HUES48 (cell line): ENCODE data around the gene GNG13.

Experiments
- H3K27ac ChIP-seq: one replicate; pipeline ENCODE4 v1.7.0; 2013; ENCODE audit warnings: low read depth, low read length, inconsistent platforms
- H3K27me3 ChIP-seq: 2 replicates; pipeline ENCODE4 v1.6.1; 2013; ENCODE audit warnings: mild to moderate bottlenecking, low read length; ENCODE audit not compliant: control insufficient read depth, insufficient read depth
- H3K36me3 ChIP-seq: 2 replicates; pipeline ENCODE4 v1.6.1; 2013; ENCODE audit warnings: low read length; ENCODE audit not compliant: control insufficient read depth, insufficient read depth
- H3K4me1 ChIP-seq: 2 replicates; pipeline ENCODE4 v1.6.1; 2013; ENCODE audit warnings: mild to moderate bottlenecking, low read length; ENCODE audit not compliant: control insufficient read depth, insufficient read depth
- H3K4me3 ChIP-seq: 2 replicates; pipeline ENCODE4 v1.5.1; 2013; ENCODE audit warnings: mild to moderate bottlenecking, low read depth, low read length
- H3K9ac ChIP-seq: 2 replicates; pipeline ENCODE4 v1.6.1; 2013; ENCODE audit warnings: mild to moderate bottlenecking, low read depth, low read length, moderate library complexity
- H3K9me3 ChIP-seq: 2 replicates; pipeline ENCODE4 v1.6.1; 2013; ENCODE audit warnings: low read length; ENCODE audit not compliant: control insufficient read depth, insufficient read depth

GNG13 gene

GRCh38 chr16:808085-808386 lies 7.5 kb upstream of the GNG13 start:
- Histone ChIP-seq H3K27ac (no peak overlapping the region), H3K36me3 (no peaks in the 10 kb centered on the region), H3K4me3 (peak overlapping the region; percentile 85), H3K9me3 (no peaks in the 10 kb centered on the region), H3K9ac (peak overlapping the region; percentile 59; the same call in 1 of the 2 replicates), H3K27me3 (peaks cover 22% of the 10 kb centered on the region), H3K4me1 (0 out of 2 replicates have a peak, but pooled peaks cover 3% of the 10 kb centered on the region)

DNA sequence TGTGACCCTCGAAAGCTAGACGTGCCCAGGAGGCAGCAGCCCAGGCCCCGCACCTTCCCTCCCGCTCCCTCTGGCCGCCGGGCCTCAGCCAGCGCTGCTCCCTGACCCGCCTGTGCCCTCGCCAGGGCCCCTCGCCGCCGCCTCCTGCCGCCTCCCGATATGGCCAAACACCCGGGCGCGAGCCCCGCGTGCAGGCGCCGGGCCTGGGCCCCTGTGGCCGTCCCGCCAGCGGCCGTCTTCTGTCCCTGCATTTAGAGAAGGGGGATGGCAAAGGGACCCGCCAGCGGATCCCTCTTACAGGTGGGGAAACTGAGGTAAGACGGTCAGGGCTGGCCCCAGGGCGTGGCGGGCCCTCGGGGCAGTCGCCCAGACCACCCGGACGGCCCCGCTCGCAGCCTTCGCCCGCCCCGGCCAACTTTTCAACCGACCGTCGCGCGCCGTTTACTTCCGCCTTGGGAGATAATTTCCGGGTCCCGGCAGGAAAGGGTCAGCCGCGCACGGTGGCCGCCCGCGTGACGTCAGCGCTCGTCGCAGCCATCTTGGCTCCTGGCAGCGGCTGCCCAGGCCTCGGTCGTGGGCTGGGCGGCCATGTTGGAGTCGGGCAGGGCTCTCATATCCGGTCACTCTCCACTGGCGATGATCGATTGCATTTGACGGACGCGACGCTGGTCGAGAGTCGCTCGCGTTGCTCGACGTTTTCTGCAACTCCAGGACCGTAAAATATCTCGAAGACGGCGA lies 7.0 kb upstream of the GNG13 start:
- Histone ChIP-seq H3K27ac (peak overlapping the region; percentile 81), H3K9me3 (no peaks in the 10 kb centered on the region), H3K4me1 (0 out of 2 replicates have a peak, but pooled peaks cover 3% of the 10 kb centered on the region), H3K36me3 (no peaks in the 10 kb centered on the region), H3K27me3 (peaks cover 27% of the 10 kb centered on the region), H3K9ac (peak overlapping the region; percentile 81), H3K4me3 (peak overlapping the region; percentile 85)

DNA sequence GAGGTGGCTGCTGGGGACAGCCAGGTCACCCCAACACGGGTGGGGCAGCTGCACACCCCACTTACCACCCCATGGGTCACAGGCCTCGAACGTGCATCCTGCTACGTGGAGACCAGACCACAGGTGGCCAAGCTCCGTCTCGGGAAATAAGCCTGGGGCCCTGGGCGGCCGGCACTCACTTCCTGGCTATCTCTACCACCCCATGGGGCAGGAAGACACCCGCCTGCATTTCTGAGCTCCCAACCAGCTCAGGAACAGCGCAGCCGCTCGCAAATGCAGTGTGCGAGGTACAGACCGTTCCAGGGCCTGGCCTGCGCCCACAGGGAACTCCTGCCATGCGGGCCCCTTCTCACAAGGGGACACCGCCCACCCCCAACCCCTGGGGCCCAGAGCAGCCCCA lies 4.9 kb upstream of the GNG13 start:
- no peak overlapping the region for H3K4me3 ChIP-seq

GRCh38 chr16:804193-805048 lies 3.9 kb upstream of the GNG13 start:
- no peak overlapping the region for H3K4me3 ChIP-seq
- H3K36me3 ChIP-seq, result no peaks in the 10 kb centered on the region
- H3K4me1 ChIP-seq, result peaks cover 6% of the 10 kb centered on the region; the same call in 1 of the 2 replicates
- peaks cover 42% of the 10 kb centered on the region for H3K27me3 ChIP-seq
- H3K9ac ChIP-seq, result no peak overlapping the region
- no peak overlapping the region for H3K27ac ChIP-seq
- H3K9me3 ChIP-seq, result no peaks in the 10 kb centered on the region

More for the DNA sequence above, 4.9 kb upstream of the GNG13 start:
- H3K9me3 ChIP-seq, result no peaks in the 10 kb centered on the region
- no peaks in the 10 kb centered on the region for H3K36me3 ChIP-seq
- peaks cover 6% of the 10 kb centered on the region; the same call in 1 of the 2 replicates for H3K4me1 ChIP-seq
- no peak overlapping the region for H3K9ac ChIP-seq
- H3K27me3 ChIP-seq, result peaks cover 42% of the 10 kb centered on the region
- H3K27ac ChIP-seq, result no peak overlapping the region

GRCh38 chr16:803754-804080 lies 3.2 kb upstream of the GNG13 start:
- no peak overlapping the region for H3K9ac ChIP-seq
- no peaks in the 10 kb centered on the region for H3K36me3 ChIP-seq
- no peaks in the 10 kb centered on the region for H3K9me3 ChIP-seq
- H3K4me1 ChIP-seq, result peaks cover 6% of the 10 kb centered on the region; the same call in 1 of the 2 replicates
- H3K4me3 ChIP-seq, result no peak overlapping the region
- no peak overlapping the region for H3K27ac ChIP-seq
- peaks cover 42% of the 10 kb centered on the region for H3K27me3 ChIP-seq

GRCh38 chr16:802914-803753 lies 2.6 kb upstream of the GNG13 start:
- Histone ChIP-seq H3K4me1 (peaks cover 3% of the 10 kb centered on the region; the same call in 1 of the 2 replicates), H3K36me3 (no peaks in the 10 kb centered on the region), H3K27me3 (peaks cover 42% of the 10 kb centered on the region), H3K4me3 (no peak overlapping the region), H3K9me3 (no peaks in the 10 kb centered on the region), H3K27ac (no peak overlapping the region), H3K9ac (no peak overlapping the region)

GRCh38 chr16:802461-802860 lies 1.9 kb upstream of the GNG13 start:
- Histone ChIP-seq H3K4me1 (peaks cover 3% of the 10 kb centered on the region; the same call in 1 of the 2 replicates), H3K27me3 (peaks cover 42% of the 10 kb centered on the region)

GRCh38 chr16:801584-802363 lies 1.2 kb upstream of the GNG13 start:
- H3K27me3 ChIP-seq, result peaks cover 42% of the 10 kb centered on the region
- H3K9ac ChIP-seq, result no peak overlapping the region
- peaks cover 3% of the 10 kb centered on the region; the same call in 1 of the 2 replicates for H3K4me1 ChIP-seq
- no peak overlapping the region for H3K27ac ChIP-seq
- peaks cover 7% of the 10 kb centered on the region; the same call in 1 of the 2 replicates for H3K36me3 ChIP-seq
- H3K4me3 ChIP-seq, result no peak overlapping the region
- no peaks in the 10 kb centered on the region for H3K9me3 ChIP-seq

More at GRCh38 chr16:802461-802860, 1.9 kb upstream of the GNG13 start:
- Histone ChIP-seq H3K4me3 (no peak overlapping the region), H3K9ac (no peak overlapping the region), H3K9me3 (no peaks in the 10 kb centered on the region), H3K27ac (no peak overlapping the region), H3K36me3 (peaks cover 3% of the 10 kb centered on the region; the same call in 1 of the 2 replicates)

DNA sequence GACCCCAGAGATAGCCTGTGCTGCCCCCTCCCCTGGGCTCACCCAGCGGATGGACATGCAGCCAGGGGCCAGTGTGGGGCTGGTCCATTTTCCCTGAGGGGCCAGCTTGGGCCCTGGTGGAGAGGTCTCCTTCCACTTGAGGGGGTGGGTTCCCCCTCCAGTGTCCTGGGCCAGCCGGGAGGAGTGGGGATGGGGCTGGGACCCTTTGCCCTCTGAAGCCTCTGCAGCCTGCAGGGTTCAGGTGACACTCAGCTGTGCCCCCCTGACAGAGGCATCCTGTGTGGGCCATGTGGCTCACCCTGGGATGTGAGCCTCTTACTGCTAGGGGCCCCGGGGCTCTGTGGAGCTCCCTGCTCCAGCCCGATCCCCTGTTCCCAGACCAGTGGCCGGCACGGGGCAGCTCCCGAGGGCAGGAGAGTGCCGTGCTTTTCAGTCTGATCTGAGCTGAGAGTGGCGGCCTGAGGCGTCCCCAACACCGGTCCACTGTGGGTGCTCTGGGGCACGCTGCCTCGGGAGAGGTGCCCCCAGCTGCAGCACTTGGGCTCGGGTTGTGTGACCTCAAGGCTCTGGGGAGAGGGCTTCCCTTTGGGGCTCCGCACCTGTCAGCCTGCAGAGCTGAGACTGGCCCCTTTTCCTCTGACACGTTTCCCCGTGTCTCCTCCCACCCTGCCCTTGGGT lies 439 bp upstream of the GNG13 start:
- Histone ChIP-seq H3K9ac (no peak overlapping the region), H3K27ac (no peak overlapping the region), H3K4me3 (peak overlapping the region; percentile 19; the same call in 1 of the 2 replicates), H3K4me1 (peaks cover 3% of the 10 kb centered on the region; the same call in 1 of the 2 replicates), H3K27me3 (peaks cover 42% of the 10 kb centered on the region), H3K9me3 (no peaks in the 10 kb centered on the region), H3K36me3 (peaks cover 14% of the 10 kb centered on the region; the same call in 1 of the 2 replicates)
